ENCODE measurements around the gene MBTD1. TPM values are rescaled to one million over a fixed set of nuclear protein-coding genes. Genes with fewer than 3 reads are reported as not detected.
"Not testable (repeated sequence)": the region's sequence is repeated elsewhere in the genome, so short reads cannot be mapped to it uniquely, and the experiment has no call there.

The MBTD1 gene
- total RNA-seq, 1 donor from 2014 or later = 69.8 TPM

- Histone ChIP-seq H3K79me2 (ENCODE audit: low read depth) (peaks cover 95% of the 10 kb centered on the region), H3K9ac (no peak overlapping the region), H3K9me3 (ENCODE audit: low read depth) (no peaks in the 10 kb centered on the region), H3K36me3 (no peaks in the 10 kb centered on the region), H4K20me1 (ENCODE audit: low read depth) (peaks cover 37% of the 10 kb centered on the region), H3K27me3 (no peaks in the 10 kb centered on the region), H3K4me3 (no peak overlapping the region), H3K27ac (no peak overlapping the region), H2AFZ (replicated peaks) (no peak overlapping the region), H3K4me2 (no peak overlapping the region), H3K4me1 (no peaks in the 10 kb centered on the region), H3F3A (ENCODE audit: low read depth) (no peaks in the 10 kb centered on the region)
- H3K36me3 Mint-ChIP-seq = peaks cover 12% of the 10 kb centered on the region
- H3K4me3 Mint-ChIP-seq = no peak overlapping the region
- no peaks in the 10 kb centered on the region for H3K9me3 Mint-ChIP-seq
- H3K27ac Mint-ChIP-seq = no peak overlapping the region
- TF ChIP-seq EZH2 (IDR thresholded peaks at IDR 0.05) (no peak), EZH2phosphoT487 (IDR thresholded peaks at IDR 0.05) (no peak), CTCF (IDR thresholded peaks at IDR 0.05) (no peak)
- no peak for DNase-seq (ENCODE audit: low spot score)
- H3K4me1 Mint-ChIP-seq = no peaks in the 10 kb centered on the region
- H3K27me3 Mint-ChIP-seq (ENCODE audit: insufficient read depth, low read depth) = no peaks in the 10 kb centered on the region
Observed at GRCh38 chr17:51230306-51230705, 29.5 kb downstream of the MBTD1 start.

GRCh38 chr17:51229889-51230288 lies 30.0 kb downstream of the MBTD1 start:
- Histone ChIP-seq H3K79me2 (ENCODE audit: low read depth) (peaks cover 92% of the 10 kb centered on the region), H3K9ac (no peak overlapping the region), H3K9me3 (ENCODE audit: low read depth) (no peaks in the 10 kb centered on the region), H3K36me3 (no peaks in the 10 kb centered on the region), H3K4me1 (no peaks in the 10 kb centered on the region), H4K20me1 (ENCODE audit: low read depth) (peaks cover 33% of the 10 kb centered on the region), H3K27me3 (no peaks in the 10 kb centered on the region), H3K27ac (no peak overlapping the region), H2AFZ (replicated peaks) (no peak overlapping the region), H3K4me3 (no peak overlapping the region), H3K4me2 (no peak overlapping the region), H3F3A (ENCODE audit: low read depth) (no peaks in the 10 kb centered on the region)
- TF ChIP-seq EZH2 (IDR thresholded peaks at IDR 0.05) (no peak), EZH2phosphoT487 (IDR thresholded peaks at IDR 0.05) (no peak), CTCF (IDR thresholded peaks at IDR 0.05) (no peak)
- H3K9me3 Mint-ChIP-seq = no peaks in the 10 kb centered on the region
- H3K27me3 Mint-ChIP-seq (ENCODE audit: insufficient read depth, low read depth) = no peaks in the 10 kb centered on the region
- H3K27ac Mint-ChIP-seq = no peak overlapping the region
- no peak for DNase-seq (ENCODE audit: low spot score)
- no peaks in the 10 kb centered on the region for H3K4me1 Mint-ChIP-seq
- H3K4me3 Mint-ChIP-seq = no peak overlapping the region
- H3K36me3 Mint-ChIP-seq = peaks cover 14% of the 10 kb centered on the region

- TF ChIP-seq EZH2 (IDR thresholded peaks at IDR 0.05) (no peak), EZH2phosphoT487 (IDR thresholded peaks at IDR 0.05) (no peak), CTCF (IDR thresholded peaks at IDR 0.05) (no peak)
- Histone ChIP-seq H3K36me3 (no peaks in the 10 kb centered on the region), H3F3A (ENCODE audit: low read depth) (no peaks in the 10 kb centered on the region), H3K4me2 (no peak overlapping the region), H3K9me3 (ENCODE audit: low read depth) (no peaks in the 10 kb centered on the region), H3K4me1 (no peaks in the 10 kb centered on the region), H3K27ac (no peak overlapping the region), H3K27me3 (no peaks in the 10 kb centered on the region), H3K4me3 (no peak overlapping the region), H3K79me2 (ENCODE audit: low read depth) (peaks cover 90% of the 10 kb centered on the region), H2AFZ (replicated peaks) (no peak overlapping the region), H4K20me1 (ENCODE audit: low read depth) (peaks cover 32% of the 10 kb centered on the region), H3K9ac (no peak overlapping the region)
- H3K27ac Mint-ChIP-seq = no peak overlapping the region
- no peaks in the 10 kb centered on the region for H3K27me3 Mint-ChIP-seq (ENCODE audit: insufficient read depth, low read depth)
- H3K9me3 Mint-ChIP-seq = no peaks in the 10 kb centered on the region
- no peaks in the 10 kb centered on the region for H3K4me1 Mint-ChIP-seq
- no peak overlapping the region for H3K4me3 Mint-ChIP-seq
- DNase-seq (ENCODE audit: low spot score) = no peak
- peaks cover 14% of the 10 kb centered on the region for H3K36me3 Mint-ChIP-seq
Observed at GRCh38 chr17:51228161-51228560, 31.7 kb downstream of the MBTD1 start.

- H3K79me2 ChIP-seq (ENCODE audit: low read depth) = peaks cover 64% of the 10 kb centered on the region
Observed at GRCh38 chr17:51225523-51225922, 34.3 kb downstream of the MBTD1 start.

More at GRCh38 chr17:51225523-51225922, 34.3 kb downstream of the MBTD1 start:
- peaks cover 23% of the 10 kb centered on the region for H4K20me1 ChIP-seq (ENCODE audit: low read depth)
- not testable (repeated sequence) for H3K9me3 Mint-ChIP-seq; H3K4me1 ChIP-seq; H3K27ac Mint-ChIP-seq; H3K27me3 ChIP-seq; H3K4me2 ChIP-seq; DNase-seq (ENCODE audit: low spot score); H3K4me3 ChIP-seq; H3K27ac ChIP-seq; H2AFZ ChIP-seq (replicated peaks); H3K9me3 ChIP-seq (ENCODE audit: low read depth); H3F3A ChIP-seq (ENCODE audit: low read depth); H3K9ac ChIP-seq; H3K4me3 Mint-ChIP-seq; H3K27me3 Mint-ChIP-seq (ENCODE audit: insufficient read depth, low read depth); H3K36me3 ChIP-seq; H3K4me1 Mint-ChIP-seq
- peaks cover 19% of the 10 kb centered on the region for H3K36me3 Mint-ChIP-seq

All from neural progenitor cell (in vitro differentiated cells).